ENCODE results near the gene TRPV4.

Gene TRPV4

GRCh38 chr12:109738878-109739665, 94.1 kb downstream of the TRPV4 start:
- no peak for DNase-seq

DNA sequence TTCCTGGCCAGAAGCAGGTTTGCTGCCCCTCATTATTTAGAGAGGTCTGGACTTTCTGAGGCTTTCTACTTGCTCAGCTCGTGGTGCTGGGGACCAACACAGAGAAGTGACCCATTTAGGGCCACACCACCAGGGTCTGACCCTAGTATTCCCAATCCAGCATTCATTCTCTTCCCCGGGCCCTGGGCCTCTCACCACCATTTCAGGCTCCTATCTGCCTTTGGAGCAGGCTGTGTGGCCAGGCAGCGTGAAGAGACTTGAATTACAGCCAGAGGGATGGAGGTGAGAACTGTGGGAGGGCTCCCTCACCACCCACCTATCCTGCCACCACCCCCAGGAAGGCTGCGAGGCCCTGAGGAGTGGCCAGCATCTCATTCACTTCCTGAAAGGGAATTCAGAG, 95.0 kb downstream of the TRPV4 start:
- DNase-seq = no peak

DNA sequence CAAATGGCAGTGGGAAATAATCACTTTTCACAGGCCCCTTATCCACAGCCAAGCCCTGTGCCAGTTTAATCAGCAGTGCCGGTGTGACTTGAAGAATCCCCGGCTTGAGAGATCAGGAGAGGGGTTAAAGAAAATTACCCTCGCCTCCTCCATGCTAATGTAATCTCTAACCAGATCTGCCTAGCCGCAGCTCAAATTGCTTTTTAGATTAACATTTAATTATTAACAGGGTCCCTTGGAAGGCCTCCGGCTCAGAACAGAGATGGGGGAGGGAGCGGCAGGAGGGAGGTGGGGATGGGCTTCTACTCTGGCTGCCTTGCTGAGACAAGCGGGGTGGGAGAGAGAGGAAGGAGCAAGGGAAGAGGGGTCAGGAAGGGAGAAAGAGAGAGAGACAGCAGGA, 95.6 kb downstream of the TRPV4 start:
- no peak for DNase-seq

DNA sequence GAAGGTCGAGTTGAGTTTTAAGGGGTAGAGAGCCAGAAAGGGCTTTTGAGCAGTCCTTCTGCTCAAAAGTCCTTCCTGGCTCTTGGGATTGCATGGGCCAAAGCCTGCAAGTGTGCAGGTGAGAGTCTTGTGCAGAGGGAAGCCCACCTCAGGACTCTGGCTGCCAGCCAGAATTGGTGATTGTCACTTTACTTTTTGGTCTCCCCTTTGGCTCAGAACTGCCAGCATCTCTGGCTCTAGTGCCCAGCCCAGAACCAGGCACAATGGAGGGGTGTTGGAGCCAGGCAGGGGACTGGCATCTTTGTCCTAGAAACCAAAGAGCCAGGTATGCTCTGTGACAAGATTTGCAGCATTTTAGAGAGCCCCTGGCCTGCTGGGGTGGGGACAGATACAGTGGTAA, 96.1 kb downstream of the TRPV4 start:
- no peak for DNase-seq

DNA sequence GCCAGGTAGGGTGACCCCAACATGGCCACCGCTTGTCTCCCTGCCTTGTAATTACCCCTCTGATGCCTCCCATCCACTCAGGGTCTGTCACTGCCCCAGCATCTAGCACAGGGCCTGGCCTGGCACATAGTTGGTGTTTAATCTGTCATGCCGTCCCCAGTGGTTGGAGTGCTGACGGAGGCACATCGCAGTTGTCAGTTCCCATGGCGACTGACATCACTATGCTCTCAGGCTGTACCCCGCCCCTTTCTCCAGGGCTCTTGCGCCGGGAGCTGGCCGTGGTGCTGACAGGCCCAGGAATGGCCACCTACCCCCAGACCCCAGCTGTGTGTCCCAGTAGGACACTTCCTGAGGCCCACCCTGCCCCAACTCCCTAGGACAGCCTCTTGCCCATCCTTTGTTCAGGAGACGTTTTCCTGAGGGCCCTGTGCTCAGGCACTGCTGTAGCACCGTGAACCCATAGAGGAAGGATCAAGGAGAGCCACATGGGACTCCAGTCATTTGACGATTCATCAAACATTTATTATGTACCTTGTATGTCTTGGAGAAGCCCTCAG, 96.6 kb downstream of the TRPV4 start:
- no peak for DNase-seq

- DNase-seq = no peak
Observed at GRCh38 chr12:109735825-109736551, 97.2 kb downstream of the TRPV4 start.

GRCh38 chr12:109735051-109735521, 98.1 kb downstream of the TRPV4 start:
- no peak for DNase-seq

- peak; percentile 43 for DNase-seq
Observed at GRCh38 chr12:109734219-109735000, 98.8 kb downstream of the TRPV4 start.
